Activated T-cell treated with anti-CD3 and anti-CD28 coated beads, Interleukin-2, amount 50 U/mL, for 24 hours (primary cell): ENCODE measurements around the gene OSBP2.

Experiments
- DNase-seq: peaks from one replicate; pipeline ENCODE4 v3.0.0-alpha.2; 2020
- H3K27ac Mint-ChIP-seq: 2 replicates; pipeline ENCODE4 v1.8.0; 2020; ENCODE audit warnings: mild to moderate bottlenecking, mixed read lengths
- H3K27me3 Mint-ChIP-seq: 2 replicates; pipeline ENCODE4 v1.8.0; 2020; ENCODE audit warnings: mixed read lengths
- H3K36me3 Mint-ChIP-seq: 2 replicates; pipeline ENCODE4 v1.8.0; 2020; ENCODE audit warnings: low read depth, mixed read lengths
- H3K4me1 Mint-ChIP-seq: 2 replicates; pipeline ENCODE4 v1.8.0; 2020; ENCODE audit warnings: low read depth, mixed read lengths
- H3K4me3 Mint-ChIP-seq: 2 replicates; pipeline ENCODE4 v1.8.0; 2020; ENCODE audit warnings: mild to moderate bottlenecking, moderate library complexity, mixed read lengths
- H3K9me3 Mint-ChIP-seq: 2 replicates; pipeline ENCODE4 v1.8.0; 2020; ENCODE audit warnings: mixed read lengths

OSBP2 gene

GRCh38 chr22:30813936-30814335, 119.3 kb downstream of the OSBP2 start:
- H3K27ac Mint-ChIP-seq, result no peak overlapping the region
- H3K4me1 Mint-ChIP-seq, result peaks cover 1% of the 10 kb centered on the region
- no peak overlapping the region for H3K4me3 Mint-ChIP-seq
- peaks cover 8% of the 10 kb centered on the region for H3K27me3 Mint-ChIP-seq
- DNase-seq, result no peak
- no peaks in the 10 kb centered on the region for H3K9me3 Mint-ChIP-seq
- H3K36me3 Mint-ChIP-seq, result no peaks in the 10 kb centered on the region

GRCh38 chr22:30816413-30816812, 121.7 kb downstream of the OSBP2 start:
- no peak for DNase-seq
- Mint-ChIP-seq H3K9me3 (no peaks in the 10 kb centered on the region), H3K27ac (no peak overlapping the region)

DNA sequence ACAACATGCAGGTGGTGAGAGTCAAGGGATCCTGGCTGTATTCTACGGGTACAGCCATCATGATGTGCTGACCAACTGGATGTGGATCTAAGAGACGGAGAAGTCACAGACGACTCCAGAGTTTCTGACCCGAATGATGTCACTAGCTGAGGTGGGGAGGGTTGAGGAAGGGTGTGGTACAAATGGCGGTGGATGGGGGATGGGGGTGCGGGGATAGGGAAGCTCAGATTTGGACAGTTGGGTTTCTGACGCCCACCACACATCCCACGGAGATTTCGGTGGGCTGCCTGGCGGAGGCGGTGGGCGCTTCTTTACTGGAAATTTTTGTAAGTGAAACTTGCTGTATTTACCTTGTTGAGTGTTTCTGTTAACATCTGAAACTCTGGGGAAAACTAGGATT, 126.7 kb downstream of the OSBP2 start:
- Mint-ChIP-seq H3K27ac (no peak overlapping the region), H3K4me1 (peaks cover 6% of the 10 kb centered on the region), H3K9me3 (no peaks in the 10 kb centered on the region), H3K4me3 (no peak overlapping the region), H3K36me3 (no peaks in the 10 kb centered on the region), H3K27me3 (peaks cover 55% of the 10 kb centered on the region)
- no peak for DNase-seq

More at GRCh38 chr22:30816413-30816812, 121.7 kb downstream of the OSBP2 start:
- H3K4me3 Mint-ChIP-seq, result no peak overlapping the region
- H3K36me3 Mint-ChIP-seq, result no peaks in the 10 kb centered on the region
- H3K4me1 Mint-ChIP-seq, result peaks cover 3% of the 10 kb centered on the region
- peaks cover 19% of the 10 kb centered on the region for H3K27me3 Mint-ChIP-seq

DNA sequence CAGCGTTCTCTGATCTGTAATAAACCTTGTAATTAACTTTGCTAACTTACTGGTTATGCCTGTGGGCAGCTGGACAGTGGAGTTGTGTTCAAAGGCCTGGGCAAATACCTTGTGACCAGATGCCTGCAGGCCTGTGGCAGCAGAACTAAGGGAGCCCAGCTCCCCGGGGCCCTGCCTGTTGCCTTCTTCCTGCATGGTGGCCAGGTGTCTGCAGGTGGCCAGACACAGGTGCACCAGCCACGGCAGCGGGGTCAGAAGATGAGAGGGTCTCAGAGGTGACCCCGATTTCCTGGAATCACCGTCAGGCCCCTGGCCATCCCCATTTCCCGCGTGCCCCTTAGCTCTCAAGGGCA, 127.2 kb downstream of the OSBP2 start:
- no peak for DNase-seq
- no peak overlapping the region for H3K27ac Mint-ChIP-seq
- no peaks in the 10 kb centered on the region for H3K36me3 Mint-ChIP-seq
- peaks cover 11% of the 10 kb centered on the region for H3K4me1 Mint-ChIP-seq
- H3K4me3 Mint-ChIP-seq, result peak overlapping the region; percentile 39
- H3K9me3 Mint-ChIP-seq, result no peaks in the 10 kb centered on the region
- peaks cover 53% of the 10 kb centered on the region for H3K27me3 Mint-ChIP-seq

DNA sequence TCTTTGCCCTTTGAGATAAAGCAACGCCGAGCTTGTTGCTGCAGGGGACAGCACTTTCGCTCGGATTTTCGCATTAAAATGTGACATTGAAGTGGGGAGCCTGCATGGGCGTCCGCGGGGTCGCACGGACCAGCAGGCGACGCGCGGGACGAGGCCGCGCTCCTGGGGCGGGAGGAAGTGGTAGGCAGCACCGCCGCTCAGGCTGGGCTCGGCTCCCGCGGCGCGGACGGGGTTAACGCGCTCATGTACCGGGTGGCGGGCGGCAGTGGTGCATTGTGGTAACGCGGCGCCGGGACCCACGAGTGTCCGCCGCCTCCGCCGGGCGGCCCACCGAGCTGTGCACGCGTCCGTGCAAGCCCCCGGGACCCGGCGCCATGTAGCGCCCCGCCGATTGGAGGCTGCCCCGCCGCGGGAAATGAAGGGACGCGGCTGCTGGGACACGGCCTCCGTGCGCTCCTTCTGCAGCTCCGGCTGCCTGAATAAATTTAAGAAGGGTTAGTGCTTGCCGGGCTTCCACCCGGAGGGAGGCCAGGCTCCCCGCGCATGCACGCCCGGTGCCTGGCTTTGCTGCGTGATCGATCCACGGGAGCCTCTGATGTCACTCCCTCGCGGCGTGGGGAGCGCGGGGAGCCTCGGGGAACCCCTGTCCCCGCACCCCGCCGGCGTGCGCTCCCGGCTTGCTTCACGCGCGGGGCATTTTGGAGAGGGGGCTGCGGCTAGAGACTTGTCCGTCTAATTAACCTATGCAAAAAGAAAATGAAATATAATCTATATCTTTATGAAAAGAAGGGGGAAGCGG, 127.7 kb downstream of the OSBP2 start:
- Mint-ChIP-seq H3K27ac (no peak overlapping the region), H3K9me3 (no peaks in the 10 kb centered on the region), H3K36me3 (no peaks in the 10 kb centered on the region), H3K4me1 (peaks cover 15% of the 10 kb centered on the region), H3K4me3 (peak overlapping the region; percentile 39), H3K27me3 (peaks cover 53% of the 10 kb centered on the region)
- no peak for DNase-seq

GRCh38 chr22:30823015-30823370, 128.3 kb downstream of the OSBP2 start:
- H3K4me3 Mint-ChIP-seq, result no peak overlapping the region

GRCh38 chr22:30824096-30824495, 129.4 kb downstream of the OSBP2 start:
- H3K27me3 Mint-ChIP-seq, result peaks cover 47% of the 10 kb centered on the region
- H3K36me3 Mint-ChIP-seq, result no peaks in the 10 kb centered on the region
- no peak overlapping the region for H3K27ac Mint-ChIP-seq
- no peaks in the 10 kb centered on the region for H3K9me3 Mint-ChIP-seq
- DNase-seq, result no peak
- H3K4me3 Mint-ChIP-seq, result no peak overlapping the region
- H3K4me1 Mint-ChIP-seq, result peaks cover 17% of the 10 kb centered on the region

More at GRCh38 chr22:30823015-30823370, 128.3 kb downstream of the OSBP2 start:
- Mint-ChIP-seq H3K27ac (no peak overlapping the region), H3K4me1 (peaks cover 17% of the 10 kb centered on the region), H3K27me3 (peaks cover 53% of the 10 kb centered on the region), H3K36me3 (no peaks in the 10 kb centered on the region), H3K9me3 (no peaks in the 10 kb centered on the region)
- DNase-seq, result no peak

GRCh38 chr22:30824711-30825110, 130.0 kb downstream of the OSBP2 start:
- Mint-ChIP-seq H3K4me3 (no peak overlapping the region), H3K27ac (no peak overlapping the region), H3K36me3 (no peaks in the 10 kb centered on the region), H3K4me1 (peaks cover 17% of the 10 kb centered on the region), H3K27me3 (peaks cover 47% of the 10 kb centered on the region), H3K9me3 (no peaks in the 10 kb centered on the region)
- no peak for DNase-seq

- Mint-ChIP-seq H3K4me3 (no peak overlapping the region), H3K9me3 (no peaks in the 10 kb centered on the region), H3K27me3 (peaks cover 40% of the 10 kb centered on the region), H3K36me3 (no peaks in the 10 kb centered on the region), H3K27ac (no peak overlapping the region), H3K4me1 (peaks cover 17% of the 10 kb centered on the region)
- DNase-seq, result no peak
These were observed 131.2 kb downstream of the OSBP2 start for GRCh38 chr22:30825711-30826505.

GRCh38 chr22:30826670-30827355, 132.1 kb downstream of the OSBP2 start:
- DNase-seq, result no peak
- H3K27ac Mint-ChIP-seq, result no peak overlapping the region
- H3K36me3 Mint-ChIP-seq, result no peaks in the 10 kb centered on the region
- H3K4me1 Mint-ChIP-seq, result peaks cover 14% of the 10 kb centered on the region
- no peak overlapping the region for H3K4me3 Mint-ChIP-seq
- peaks cover 31% of the 10 kb centered on the region for H3K27me3 Mint-ChIP-seq
- no peaks in the 10 kb centered on the region for H3K9me3 Mint-ChIP-seq

DNA sequence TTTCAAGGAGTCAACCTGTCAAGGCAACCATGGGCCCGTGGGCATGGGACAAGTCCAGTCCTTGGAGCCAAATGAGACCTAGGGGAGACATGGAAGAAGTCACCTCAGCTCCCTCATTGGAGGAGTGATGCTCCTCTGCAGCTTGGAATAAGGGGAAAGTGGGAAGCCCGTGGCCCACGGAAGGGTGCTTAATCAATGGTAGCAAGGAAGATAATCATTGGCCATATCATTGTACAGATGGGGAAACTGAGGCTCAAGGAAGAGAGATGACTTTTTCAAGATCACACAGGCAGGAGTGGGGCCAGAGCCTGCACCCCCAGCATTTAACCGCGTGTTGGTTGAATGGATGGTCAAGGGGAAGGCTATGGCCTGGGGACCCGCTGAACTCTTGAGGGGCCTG, 133.0 kb downstream of the OSBP2 start:
- H3K9me3 Mint-ChIP-seq, result no peaks in the 10 kb centered on the region
- H3K4me1 Mint-ChIP-seq, result peaks cover 14% of the 10 kb centered on the region
- H3K4me3 Mint-ChIP-seq, result no peak overlapping the region
- no peaks in the 10 kb centered on the region for H3K36me3 Mint-ChIP-seq
- no peak overlapping the region for H3K27ac Mint-ChIP-seq
- no peak for DNase-seq
- peaks cover 27% of the 10 kb centered on the region for H3K27me3 Mint-ChIP-seq

DNA sequence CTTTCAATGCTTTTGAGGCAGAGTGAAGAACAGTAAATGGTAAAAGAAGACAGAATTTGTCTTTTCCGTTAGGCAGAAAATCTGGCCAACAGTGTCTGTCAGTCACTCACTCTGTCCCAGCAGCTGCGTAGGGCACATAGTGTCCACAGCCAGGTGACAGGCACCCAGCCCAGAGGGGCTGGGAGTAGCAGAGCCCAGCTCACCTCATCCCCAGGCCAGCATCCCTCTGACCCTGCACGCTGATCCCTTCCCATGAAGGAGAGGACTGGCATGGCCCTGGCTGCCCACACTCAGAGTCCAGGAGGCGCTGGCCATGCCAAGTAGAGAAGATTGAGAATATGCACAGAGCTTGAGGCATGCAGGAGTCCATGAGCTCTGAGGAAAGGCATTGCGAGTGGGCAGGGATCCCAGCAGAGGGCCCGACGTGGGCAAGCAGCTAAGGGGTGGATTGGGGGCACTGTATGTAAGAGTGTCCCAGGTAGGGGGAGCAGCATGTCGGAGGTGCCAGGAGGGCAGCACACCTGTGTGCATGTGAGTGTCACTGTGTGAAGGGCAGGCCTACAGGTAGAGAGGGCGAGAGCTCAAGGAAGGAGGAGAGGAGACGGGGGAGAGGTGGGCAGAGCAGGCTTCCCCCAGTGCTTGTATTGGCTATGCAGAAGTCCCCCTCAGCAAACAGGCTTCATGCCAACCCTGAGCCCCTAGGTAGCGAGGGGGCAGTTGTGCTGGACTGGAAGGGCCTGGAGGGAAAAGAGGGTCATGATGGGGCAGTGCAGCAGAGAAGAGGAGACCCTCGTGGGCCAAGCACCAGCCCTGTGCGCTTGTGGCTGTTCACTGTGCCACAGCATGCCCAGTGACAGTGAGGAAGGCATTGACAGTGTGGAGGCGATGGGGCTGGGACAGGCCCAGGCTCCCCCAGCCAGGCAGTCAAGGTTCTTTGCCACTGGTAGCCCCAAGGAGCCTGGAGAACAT, 133.8 kb downstream of the OSBP2 start:
- H3K9me3 Mint-ChIP-seq, result no peaks in the 10 kb centered on the region
- H3K27ac Mint-ChIP-seq, result no peak overlapping the region
- H3K27me3 Mint-ChIP-seq, result peaks cover 21% of the 10 kb centered on the region
- no peak overlapping the region for H3K4me3 Mint-ChIP-seq
- H3K4me1 Mint-ChIP-seq, result peaks cover 12% of the 10 kb centered on the region
- no peaks in the 10 kb centered on the region for H3K36me3 Mint-ChIP-seq
- DNase-seq, result no peak

DNA sequence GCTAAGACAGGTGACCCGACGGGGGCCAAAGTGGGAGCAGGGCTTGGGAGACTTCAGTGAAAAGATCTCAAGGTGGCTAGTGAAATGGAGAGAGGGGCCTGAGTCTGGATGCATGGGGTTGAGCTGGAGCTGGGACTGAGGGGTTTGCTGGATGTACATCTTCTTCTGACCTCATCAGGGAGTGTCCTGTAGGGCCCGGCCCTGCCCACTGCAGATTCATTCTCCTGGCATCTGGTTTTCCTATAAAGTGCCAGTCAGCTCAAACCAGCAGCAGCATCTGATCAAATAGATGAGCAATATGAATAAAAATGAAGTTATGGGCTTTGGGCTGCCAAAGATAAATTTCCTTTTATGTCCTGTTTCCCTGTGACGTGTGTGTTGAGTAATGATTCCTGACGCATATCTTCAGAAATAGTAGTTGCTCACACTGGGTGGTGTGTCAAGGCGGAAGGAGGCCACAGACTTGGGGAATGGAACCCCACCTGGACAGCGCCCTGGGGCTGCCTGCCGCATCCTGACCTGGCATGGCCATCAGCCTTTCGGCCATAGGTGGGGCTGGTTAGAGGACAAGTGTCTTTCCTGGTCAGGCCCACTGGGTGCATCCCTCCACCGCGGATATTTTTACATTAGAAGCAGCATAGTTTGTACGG, 135.4 kb downstream of the OSBP2 start:
- Mint-ChIP-seq H3K9me3 (no peaks in the 10 kb centered on the region), H3K36me3 (no peaks in the 10 kb centered on the region), H3K4me3 (no peak overlapping the region), H3K4me1 (peaks cover 12% of the 10 kb centered on the region), H3K27ac (no peak overlapping the region), H3K27me3 (peaks cover 7% of the 10 kb centered on the region)
- DNase-seq, result no peak
